Fibroblast of pulmonary artery (primary cell): Measurements from ENCODE around the gene BRD3OS.

ENCODE experiments used
- DNase-seq: peaks from one replicate; pipeline ENCODE4 v3.0.0-alpha.2; 2010; ENCODE audit warnings: low read depth
- H3K4me3 ChIP-seq: replicated peaks from 2 replicates; pipeline ENCODE4 v1.5.1; 2011; ENCODE audit warnings: low read depth, mild to moderate bottlenecking, control low read depth, low read length, moderate library complexity
- CTCF ChIP-seq: IDR thresholded peaks from 2 replicates; pipeline ENCODE4 v1.5.1; 2011; ENCODE audit warnings: mild to moderate bottlenecking, control low read depth, low read length, inconsistent platforms; ENCODE audit errors: missing control alignments

The BRD3OS gene

DNA sequence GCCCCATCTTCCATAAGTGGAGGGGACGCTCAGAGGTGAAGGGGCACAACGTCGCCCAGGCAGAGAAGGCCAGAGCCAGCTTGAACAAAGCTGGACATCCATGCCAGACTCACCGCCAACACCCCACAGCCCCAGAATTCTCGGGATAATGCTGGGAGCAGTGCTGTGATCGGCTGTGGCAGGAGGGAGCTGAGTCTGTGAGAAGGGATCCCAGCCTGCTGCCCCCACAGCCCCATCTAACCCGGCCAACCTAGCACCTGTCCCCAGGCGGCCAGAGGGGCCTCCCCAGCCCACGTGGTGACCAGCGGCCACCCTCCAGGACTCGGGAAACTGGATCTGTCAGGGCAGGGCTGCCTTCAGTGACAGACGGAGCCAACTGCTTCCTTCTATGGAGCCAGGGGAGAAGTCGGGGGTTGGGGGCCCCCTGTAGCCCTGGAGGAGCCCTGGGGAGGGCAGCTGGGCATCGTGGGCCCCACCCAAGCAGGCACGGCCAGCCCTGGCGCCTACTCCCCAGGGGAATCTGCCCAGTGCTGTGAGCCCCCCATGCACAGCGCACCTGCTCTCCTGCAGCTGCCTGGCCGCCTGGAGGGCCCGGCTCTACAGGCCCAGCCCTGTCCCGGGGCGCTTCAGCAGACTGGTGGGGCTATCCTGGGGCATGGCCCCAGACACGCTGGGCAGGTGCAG is 36.5 kb downstream of the BRD3OS start:
- no peak for DNase-seq
- no peak for TF ChIP-seq CTCF
- H3K4me3 ChIP-seq, result no peak overlapping the region

DNA sequence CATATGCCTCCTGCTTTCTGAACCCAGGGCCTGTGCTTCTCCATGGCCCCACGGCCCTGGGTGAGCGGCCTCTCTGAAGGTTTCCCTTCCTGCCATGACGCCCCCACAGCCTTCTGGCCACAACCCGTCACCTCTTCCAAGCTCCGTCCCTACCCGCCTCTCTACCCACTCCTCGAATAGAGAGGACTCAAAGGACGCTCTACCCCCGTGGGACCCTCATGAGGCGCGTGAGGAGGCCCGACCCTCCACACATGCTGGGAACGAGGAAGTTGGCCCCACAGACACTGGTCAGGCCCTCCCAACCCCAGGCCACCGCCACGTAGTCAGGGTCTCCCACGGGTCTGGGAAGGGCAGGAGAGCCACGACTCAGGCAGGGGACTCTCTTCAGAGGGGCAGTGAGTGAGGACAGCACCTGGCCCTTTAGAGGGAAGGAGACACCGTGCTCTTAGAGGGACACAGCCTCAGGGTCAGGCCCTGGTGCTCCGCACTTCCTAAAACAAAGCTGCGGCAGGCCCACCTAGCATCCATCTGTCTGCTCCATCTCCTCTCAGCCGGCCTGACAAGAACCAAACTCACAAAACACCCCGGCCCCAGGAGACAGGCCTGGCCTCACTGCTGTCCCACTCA is 37.3 kb downstream of the BRD3OS start:
- H3K4me3 ChIP-seq, result no peak overlapping the region
- DNase-seq, result no peak
- TF ChIP-seq CTCF, result no peak

DNA sequence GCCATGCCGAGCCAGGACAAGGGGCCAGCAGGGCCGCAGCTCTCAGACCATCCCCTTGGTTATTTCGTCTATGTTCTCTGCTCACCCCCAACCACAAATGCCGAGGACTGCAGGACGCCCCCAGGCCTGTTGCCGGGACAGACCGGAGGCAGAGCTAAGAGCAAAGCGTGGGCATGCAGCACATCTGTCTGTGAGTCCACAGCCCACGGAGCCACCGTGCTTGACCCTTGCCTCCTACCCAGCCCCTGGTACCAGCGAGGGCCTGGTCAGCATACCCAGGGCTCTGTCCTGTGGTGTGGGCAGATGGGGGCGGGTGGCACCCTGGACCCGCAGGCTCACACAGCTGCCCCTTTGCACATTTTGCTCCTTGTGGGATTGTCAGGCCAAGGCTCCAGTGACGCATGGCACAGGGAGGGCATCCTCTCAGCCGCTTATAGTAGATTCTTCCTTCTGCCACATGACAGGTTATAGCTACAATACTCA is 37.8 kb downstream of the BRD3OS start:
- H3K4me3 ChIP-seq, result no peak overlapping the region
- TF ChIP-seq CTCF, result no peak
- DNase-seq, result no peak

GRCh38 chr9:134063571-134064450 is 38.5 kb downstream of the BRD3OS start:
- H3K4me3 ChIP-seq, result no peak overlapping the region
- DNase-seq, result no peak
- TF ChIP-seq CTCF, result no peak

- DNase-seq, result no peak
- no peak for TF ChIP-seq CTCF
- H3K4me3 ChIP-seq, result no peak overlapping the region
Observed at GRCh38 chr9:134064711-134065110, 39.4 kb downstream of the BRD3OS start.

DNA sequence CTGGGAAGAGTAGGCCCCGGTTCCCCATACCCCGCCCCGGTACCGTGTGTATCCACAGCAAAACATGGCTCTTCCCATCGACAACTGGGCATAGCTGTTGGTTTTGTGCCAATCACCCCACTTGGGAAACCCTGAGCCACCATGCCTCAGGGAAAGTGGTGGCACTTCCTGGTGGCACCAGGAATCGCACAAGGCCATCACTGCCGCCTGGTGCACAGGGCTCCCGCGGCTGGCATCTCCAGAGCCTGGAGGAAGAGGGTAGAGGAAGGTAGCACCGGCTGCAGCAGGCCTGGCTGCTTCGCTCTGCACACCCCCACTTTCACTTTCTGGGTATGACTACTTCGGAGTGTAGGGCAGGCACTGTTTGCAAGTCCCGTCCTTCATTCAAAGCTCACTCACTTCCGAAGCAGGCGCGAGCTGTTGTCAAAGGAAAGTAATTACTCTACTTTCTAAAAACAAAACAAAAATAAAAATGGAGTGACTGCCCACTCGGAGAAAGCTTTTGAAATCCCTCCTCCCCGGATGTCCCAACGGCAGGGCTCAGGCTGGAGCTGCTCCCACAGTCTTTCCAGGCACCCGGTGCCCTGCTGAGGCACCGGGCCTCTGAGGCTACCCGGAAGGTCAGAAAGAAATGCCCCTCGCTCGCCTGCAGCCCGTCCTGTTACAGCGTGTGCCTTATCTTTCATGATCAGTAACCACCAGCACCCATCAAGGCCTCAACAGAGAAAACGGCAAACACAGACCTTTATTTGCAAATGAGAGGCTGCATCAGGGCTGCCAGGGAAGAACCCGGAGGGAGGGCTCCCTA is 40.5 kb downstream of the BRD3OS start:
- H3K4me3 ChIP-seq, result peak overlapping the region; percentile 81
- TF ChIP-seq CTCF, result no peak
- peak; percentile 45 for DNase-seq
